Measurements from ENCODE around the gene CEP104.

Gene CEP104

GRCh38 chr1:3893190-3893589 lies 36.2 kb upstream of the CEP104 start:
- DNase-seq = no peak

DNA sequence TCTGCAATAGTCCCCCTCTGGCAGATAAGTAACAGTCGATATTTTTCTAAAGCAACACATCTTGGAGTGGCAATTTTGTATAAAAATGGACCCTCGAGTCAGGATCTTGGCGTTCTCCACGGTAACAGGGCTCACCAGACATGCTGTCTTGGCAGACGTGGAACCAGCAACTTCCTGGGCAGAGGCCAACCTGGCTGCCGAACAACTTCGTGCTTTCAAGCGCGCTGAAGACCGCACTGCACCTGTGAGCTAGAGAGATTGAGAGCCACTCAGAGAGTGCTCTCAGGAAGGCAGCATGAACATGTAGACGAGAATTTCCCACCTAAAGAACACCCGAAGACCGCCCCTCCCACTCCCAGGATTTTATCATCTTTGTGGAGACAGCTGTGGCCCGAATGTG lies 35.7 kb upstream of the CEP104 start:
- DNase-seq = no peak

DNA sequence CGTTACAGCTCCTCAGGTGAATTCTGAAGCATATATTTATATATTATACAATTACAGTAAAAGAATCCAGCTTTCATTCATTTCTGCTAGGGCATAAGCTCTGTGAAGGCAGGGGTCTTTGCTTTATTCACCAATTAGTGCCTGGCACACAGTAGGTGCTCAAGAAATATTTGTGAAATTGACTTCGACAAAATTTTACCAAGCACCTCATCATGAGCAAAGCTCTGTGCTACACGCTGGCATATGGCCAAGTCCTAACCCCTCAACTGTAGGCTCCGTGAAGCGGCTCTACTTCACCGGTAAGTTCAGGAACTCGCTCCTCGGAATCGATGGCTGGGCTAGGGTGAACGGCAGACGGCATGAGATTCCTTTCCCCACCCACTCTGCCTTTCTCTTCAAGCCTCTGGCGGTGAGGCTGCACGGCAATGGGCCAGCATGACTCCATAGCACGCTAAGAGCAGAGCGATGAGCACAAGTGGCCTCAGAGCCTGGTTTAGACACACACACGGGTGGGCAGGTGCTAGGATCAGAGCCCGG lies 34.4 kb upstream of the CEP104 start:
- DNase-seq = no peak

DNA sequence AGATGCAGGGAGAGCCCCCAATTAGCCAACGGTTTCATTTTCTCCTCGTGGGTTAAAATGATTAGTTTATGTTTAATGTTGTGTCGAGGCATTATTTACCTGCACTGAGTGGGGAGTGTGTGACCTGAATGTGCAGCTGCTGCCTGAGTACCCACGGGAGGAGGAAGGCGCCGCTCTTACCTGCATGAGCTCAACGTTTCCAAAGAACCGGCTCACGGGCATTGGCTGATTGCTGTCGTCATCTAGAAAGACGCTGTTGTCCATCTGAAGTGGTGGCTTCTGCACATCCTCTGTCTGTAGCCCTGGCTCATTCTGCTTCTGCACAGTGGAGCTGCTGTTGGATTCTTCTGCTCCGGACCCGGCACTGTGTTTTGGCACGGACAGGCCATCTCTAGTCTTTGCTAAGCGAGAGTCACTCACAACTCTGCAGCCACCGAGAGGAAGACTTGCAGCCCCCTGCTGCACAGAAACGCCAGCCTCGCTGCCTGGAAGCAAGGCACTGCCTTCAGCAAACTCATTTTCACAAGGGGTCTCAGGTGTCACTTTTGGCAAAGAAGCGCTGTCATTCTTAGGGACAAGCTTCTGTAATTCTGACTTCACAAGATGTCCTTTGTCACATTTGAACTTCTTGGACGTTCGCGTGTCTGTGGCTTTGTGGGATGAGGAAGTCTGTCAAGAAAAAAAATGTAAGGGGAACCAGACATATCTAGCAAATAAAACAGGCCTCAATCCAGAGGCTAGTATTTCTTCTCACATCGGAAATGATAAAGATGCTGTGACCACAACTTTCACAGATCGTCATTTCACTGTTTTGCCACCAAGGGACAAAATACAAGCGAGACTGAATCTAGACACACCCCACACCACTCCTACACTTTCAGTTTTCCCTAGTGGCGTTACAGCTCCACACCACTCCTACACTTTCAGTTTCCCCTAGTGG lies 33.6 kb upstream of the CEP104 start:
- peak; percentile 86 for DNase-seq

- peak; percentile 7 for DNase-seq
These were observed 32.9 kb upstream of the CEP104 start for GRCh38 chr1:3889936-3890335.

DNA sequence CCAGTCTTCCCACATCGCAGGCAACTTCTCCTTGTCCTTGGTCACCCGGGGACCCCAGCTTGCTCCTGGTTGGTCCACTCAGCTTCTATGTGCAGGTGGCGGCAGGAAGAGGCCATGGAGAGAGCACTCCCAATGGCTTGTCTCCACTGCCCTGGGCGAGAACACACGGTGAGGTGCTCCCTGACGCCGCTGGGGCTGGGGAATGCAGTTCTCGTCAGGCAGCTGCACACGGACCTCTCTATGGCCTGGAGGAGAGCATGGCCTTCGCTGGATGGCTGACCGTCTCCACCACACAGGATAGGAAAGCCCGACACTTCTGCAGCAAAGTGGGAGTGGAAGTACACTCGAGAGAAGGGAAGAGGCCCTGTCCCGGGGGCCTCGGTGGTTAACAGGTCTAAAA lies 31.3 kb upstream of the CEP104 start:
- DNase-seq = no peak

- no peak for DNase-seq
These were observed 29.7 kb upstream of the CEP104 start for GRCh38 chr1:3886691-3887090.

DNA sequence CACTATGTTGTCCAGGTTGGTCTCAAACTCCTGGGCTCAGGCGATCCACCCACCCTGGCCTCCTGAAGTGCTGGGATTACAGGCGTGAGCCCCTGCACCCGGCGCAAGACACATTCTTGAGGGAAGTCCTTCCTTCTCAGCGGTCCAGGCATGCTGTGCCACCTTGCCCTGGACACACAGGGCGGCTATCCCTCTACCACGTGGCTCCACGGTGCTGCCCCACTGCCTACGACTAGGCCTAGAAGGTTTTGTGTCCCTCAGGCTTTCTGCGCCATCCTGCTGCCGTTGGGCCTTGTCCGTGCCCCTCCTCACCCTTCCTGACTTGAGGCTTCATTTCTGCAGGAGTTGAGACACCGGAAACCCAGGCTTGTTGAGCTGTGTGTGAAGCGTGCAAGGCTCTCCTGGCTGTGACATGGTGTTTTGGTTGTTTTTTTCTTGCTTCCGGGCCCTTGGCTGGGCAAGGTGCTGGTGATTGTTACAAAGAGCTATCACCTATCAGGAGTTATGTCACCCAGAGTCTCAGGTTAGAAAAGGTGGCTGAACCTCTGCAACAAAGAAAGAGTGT lies 29.2 kb upstream of the CEP104 start:
- DNase-seq = no peak

GRCh38 chr1:3885611-3886010 lies 28.6 kb upstream of the CEP104 start:
- DNase-seq = no peak

DNA sequence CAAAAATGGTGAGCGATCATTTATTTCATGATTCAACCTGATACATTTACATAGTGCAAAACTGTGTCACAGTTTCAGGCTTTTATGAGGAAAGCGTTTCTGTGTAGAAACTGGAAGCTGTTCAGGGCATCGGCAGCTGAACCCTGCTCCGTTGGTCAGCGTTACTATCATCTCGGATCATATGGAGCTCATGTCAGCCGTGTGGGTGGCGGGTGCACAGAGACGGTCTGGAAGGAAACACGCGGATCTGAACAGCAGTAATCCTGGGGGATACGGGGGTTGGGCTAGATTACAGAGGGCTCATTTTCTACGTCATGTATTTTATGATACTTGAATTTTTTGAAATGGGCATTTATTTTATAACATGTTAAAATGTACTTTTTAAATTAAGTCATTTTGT lies 28.0 kb upstream of the CEP104 start:
- DNase-seq = no peak

DNA sequence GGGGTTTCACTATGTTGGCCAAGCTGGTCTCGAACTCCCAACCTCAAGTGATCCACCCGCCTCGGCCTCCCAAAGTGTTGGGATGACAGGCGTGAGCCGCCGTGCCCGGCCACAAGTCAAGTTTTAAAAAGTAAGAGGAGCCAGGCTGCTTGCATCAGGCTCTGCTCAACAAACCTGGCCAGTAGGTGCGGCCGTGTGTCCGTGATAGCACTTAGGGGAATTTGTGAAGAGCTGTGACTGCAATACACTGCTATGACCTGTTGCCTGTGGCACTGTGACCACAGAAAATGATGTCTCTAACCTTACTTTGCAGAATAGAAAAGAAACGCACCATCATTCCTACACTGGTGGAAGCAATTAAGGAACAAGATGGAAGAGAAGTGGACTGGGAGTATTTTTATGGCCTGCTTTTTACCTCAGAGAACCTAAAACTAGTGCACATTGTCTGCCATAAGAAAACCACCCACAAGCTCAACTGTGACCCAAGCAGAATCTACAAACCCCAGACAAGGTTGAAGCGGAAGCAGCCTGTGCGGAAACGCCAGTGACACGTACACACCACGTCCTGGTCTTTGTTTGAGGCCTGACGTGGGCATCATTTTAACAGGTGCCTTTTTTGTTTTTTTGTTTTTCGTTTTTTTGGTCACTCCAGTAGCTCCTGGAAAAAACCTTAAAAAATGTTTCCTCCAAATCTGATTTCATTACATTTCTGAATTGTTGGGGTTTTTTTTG lies 26.3 kb upstream of the CEP104 start:
- DNase-seq = no peak

DNA sequence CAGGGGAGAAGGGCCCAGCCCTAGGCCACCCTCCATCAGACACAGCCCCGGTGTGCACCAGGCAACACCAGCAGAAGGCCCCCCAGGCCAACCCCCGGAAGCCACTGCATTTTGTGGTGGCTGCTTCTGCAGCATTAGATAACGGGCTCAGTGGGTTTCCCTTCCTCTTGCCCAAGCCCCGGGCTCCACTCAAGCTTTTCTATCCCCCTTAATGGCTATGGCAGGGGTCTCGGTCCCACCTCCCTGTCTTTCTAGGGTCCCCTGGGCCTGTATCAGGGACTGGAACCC lies 24.1 kb upstream of the CEP104 start:
- no peak for DNase-seq

DNA sequence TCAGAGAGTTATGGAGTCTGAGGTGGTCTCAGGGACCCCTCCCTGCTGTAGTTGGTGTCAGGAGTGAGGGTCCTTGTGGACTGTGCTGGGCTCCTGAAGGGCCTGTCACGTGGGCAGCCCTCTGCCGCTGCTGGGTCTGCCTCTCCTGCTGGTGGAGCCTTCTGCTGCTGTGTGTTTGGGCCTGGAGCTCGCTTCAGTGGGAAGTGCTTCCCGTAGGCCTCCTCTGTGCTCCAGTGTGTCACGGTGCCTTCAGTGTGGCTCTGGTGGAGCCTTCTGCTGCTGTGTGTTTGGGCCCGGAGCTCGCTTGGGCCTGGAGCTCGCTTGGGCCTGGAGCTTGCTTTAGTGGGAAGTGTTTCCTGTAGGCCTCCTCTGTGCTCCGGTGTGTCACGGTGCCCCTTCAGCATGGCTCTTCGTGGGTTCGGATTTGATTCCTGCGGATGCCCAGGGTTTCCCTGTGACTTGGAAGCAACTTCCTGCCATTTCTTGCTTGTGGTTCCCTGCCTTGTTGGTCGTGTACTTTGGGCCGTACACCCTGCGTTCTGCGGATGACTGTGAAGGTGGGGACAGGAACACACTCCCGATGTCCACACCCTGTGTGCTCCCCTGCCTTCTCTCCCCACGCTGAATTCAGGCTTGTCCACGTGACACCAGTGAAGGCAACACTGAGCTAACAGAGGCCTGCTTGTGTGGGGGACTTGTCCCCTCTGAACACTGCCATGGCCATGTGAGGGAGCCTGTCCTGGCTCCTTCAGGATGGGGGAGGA lies 23.6 kb upstream of the CEP104 start:
- DNase-seq = no peak

DNA sequence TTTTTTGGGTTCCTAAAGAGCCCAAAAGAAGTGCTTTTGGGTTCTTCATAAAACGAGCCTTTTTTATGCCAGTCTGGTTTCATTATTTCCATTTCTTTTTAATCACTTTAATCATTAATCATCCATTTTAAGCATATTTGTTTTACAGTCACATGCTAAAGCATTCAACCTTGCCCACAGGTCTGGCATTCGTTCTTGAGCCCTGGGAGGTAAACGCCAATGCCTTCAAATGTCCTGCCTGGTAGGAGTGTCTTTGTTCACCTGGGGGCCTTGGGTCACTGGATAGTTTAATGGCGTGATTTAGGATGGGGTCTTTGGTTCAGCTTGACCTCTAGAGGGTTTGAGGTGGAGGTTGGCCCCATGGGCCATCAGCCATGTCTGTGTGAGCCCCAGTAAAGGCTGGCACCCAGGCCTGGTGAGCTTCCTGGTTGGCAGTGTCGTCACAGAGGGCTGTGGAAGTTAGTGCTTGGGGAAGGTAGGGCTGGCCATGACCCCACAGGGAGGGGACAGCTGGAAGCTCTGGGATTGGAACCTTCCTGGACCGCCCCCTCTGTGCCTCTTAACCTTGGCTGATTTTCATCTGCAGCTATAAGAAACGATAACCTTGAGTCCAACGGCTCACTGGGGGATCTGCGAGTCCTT lies 22.9 kb upstream of the CEP104 start:
- no peak for DNase-seq

DNA sequence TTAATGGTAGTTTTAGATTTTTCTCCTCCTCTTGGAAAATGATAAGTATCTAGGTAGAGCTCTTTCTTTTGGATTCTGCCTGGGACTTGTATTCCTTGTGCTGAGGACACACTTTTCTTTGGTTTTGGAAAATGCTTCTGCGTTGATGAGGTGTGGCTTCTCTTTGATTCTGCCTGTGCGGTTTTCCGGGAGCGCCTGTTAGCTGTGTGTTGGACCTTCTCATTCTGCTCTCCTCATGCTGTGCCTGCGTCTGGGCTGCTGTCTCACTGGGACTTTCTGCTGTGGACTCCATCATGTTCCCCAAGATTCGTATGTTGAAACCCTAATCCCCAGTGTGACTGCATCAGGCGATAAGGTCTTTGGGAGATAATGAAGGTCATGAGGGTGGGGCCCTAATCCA lies 22.1 kb upstream of the CEP104 start:
- no peak for DNase-seq

DNA sequence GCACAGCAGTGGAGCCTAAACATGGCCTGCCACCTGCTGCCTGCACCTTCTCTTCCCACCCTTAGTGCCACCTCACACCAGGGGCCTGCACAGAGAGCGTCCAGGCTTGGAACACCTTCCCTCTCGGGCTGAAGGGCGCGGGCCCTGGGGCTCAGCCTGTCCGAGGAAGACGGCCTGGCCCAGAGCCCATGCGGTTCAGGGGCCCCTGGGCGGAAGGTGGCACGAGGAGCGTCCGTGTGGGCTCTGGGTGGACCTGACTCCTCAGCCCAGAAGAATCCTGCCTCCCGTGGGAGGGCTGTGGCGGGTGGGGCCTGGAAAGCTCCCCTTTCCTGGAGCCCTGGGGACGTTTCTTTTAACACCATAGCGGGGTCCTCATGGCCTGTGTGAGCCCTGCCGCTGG lies 19.7 kb upstream of the CEP104 start:
- no peak for DNase-seq

DNA sequence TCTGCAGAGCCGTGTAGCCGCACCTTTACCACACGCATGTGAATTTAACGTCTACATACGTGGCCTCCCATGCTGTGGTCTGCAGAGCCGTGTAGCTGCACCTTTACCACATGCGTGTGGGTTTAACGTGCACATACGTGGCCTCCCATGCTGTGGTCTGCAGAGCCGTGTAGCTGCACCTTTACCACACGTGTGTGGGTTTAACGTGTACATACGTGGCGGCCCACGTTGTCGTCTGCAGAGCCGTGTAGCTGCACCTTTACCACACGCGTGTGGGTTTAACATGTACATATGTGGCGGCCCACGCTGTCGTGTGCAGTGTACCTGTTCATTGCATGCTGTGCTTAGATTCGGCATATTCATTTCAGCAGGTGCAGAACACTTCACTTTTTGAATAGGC lies 17.7 kb upstream of the CEP104 start:
- no peak for DNase-seq

- no peak for DNase-seq
These were observed 15.5 kb upstream of the CEP104 start for GRCh38 chr1:3872546-3872945.

GRCh38 chr1:3871451-3871805 lies 14.4 kb upstream of the CEP104 start:
- no peak for DNase-seq

GRCh38 chr1:3869751-3870301 lies 12.8 kb upstream of the CEP104 start:
- no peak for DNase-seq

DNA sequence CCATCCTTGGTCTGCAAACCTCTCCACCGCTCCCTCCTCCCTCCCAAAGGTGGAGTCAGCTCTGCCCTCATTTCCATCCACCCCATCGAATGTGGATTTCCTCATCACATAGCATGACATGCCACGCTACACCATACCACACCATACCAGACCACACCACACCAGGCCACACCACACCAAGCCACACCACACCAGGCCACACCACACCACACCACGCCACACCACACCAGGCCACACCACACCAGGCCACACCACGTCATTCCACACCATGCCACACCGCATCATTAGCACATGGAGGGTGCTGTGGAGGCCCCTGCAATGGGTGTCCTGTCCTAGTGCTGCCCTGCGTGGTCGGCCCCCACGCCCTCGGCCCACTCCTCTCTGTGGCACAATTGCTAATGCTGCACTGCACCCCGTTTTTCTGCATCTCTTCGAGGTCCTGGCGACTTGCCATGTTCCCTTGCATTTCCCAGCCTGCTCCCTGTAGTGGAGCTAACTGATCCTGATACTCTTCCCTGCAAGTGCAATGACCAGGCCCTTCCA lies 11.5 kb upstream of the CEP104 start:
- no peak for DNase-seq

- no peak for DNase-seq
These were observed 8.7 kb upstream of the CEP104 start for GRCh38 chr1:3865606-3866160.
